Effector memory CD8-positive, alpha-beta T cell (primary cell): Measurements from ENCODE around the gene TRMT2B.
"Not testable (repeated sequence)": the region's sequence is repeated elsewhere in the genome, so short reads cannot be mapped to it uniquely, and the experiment has no call there.

Source experiments
- ATAC-seq: fragments of 150-1000 bp; cut with Tn5 transposase; replicated peaks from 2 replicates; pipeline ENCODE4 v1.10.0; 2021; ENCODE audit warnings: mild to moderate bottlenecking, moderate library complexity
- DNase-seq, 3 experiments: peaks; one replicate each; pipeline ENCODE4 v3.0.0; 2021
- H3K27ac Mint-ChIP-seq, 2 donors: one replicate each; pipeline ENCODE4 v1.8.0; 2022; ENCODE audit warnings: mild to moderate bottlenecking in 2 of 2, mixed read lengths in 2 of 2, moderate library complexity in 2 of 2
- H3K27me3 Mint-ChIP-seq, 2 donors: one replicate each; pipeline ENCODE4 v1.8.0; 2022; ENCODE audit warnings: mixed read lengths in 2 of 2
- H3K36me3 Mint-ChIP-seq: one replicate; pipeline ENCODE4 v1.8.0; 2022; ENCODE audit warnings: mild to moderate bottlenecking, moderate library complexity, mixed read lengths; ENCODE audit not compliant: insufficient read depth
- H3K4me1 Mint-ChIP-seq, 2 donors: one replicate each; pipeline ENCODE4 v1.8.0; 2022; ENCODE audit warnings: low read depth in 2 of 2, mixed read lengths in 2 of 2
- H3K4me3 Mint-ChIP-seq, 2 donors: one replicate each; pipeline ENCODE4 v1.8.0; 2022; ENCODE audit warnings: mild to moderate bottlenecking in 2 of 2, mixed read lengths in 2 of 2, moderate library complexity in 2 of 2
- H3K9me3 Mint-ChIP-seq, 2 donors: one replicate each; pipeline ENCODE4 v1.8.0; 2022; ENCODE audit warnings: mixed read lengths in 2 of 2

Gene TRMT2B

GRCh38 chrX:101051153-101051548 lies 760 bp downstream of the TRMT2B start:
- ATAC-seq (no peak), DNase-seq (no peak)
- Mint-ChIP-seq H3K36me3 (peaks cover 16% of the 10 kb centered on the region), H3K9me3 (no peaks in the 10 kb centered on the region), H3K4me3 (peak overlapping the region; percentile 86 to 88), H3K4me1 (peaks cover 14 to 16% of the 10 kb centered on the region in 2 donors), H3K27ac (peak overlapping the region; percentile 97 to 99), H3K27me3 (no peaks in the 10 kb centered on the region)

- Mint-ChIP-seq H3K4me1 (peaks cover 6 to 7% of the 10 kb centered on the region in 2 donors), H3K27me3 (no peaks in the 10 kb centered on the region), H3K27ac (peak overlapping the region; percentile 32 to 38), H3K9me3 (no peaks in the 10 kb centered on the region), H3K36me3 (peaks cover 41% of the 10 kb centered on the region), H3K4me3 (no peak overlapping the region)
- DNase-seq (no peak), ATAC-seq (no peak)
Measured at GRCh38 chrX:101040197-101040596, 11.7 kb downstream of the TRMT2B start.

GRCh38 chrX:101037231-101037630 lies 14.7 kb downstream of the TRMT2B start:
- Mint-ChIP-seq H3K36me3 (peaks cover 63% of the 10 kb centered on the region), H3K27me3 (no peaks in the 10 kb centered on the region), H3K4me1 (peaks cover 2 to 3% of the 10 kb centered on the region in 2 donors), H3K9me3 (no peaks in the 10 kb centered on the region), H3K4me3 (no peak overlapping the region), H3K27ac (no peak overlapping the region)
- no peak for ATAC-seq
- DNase-seq = no peak

GRCh38 chrX:101029665-101030064 lies 22.2 kb downstream of the TRMT2B start:
- H3K4me1 Mint-ChIP-seq = peaks cover 0 to 2% of the 10 kb centered on the region in 2 donors
- H3K36me3 Mint-ChIP-seq = peaks cover 52% of the 10 kb centered on the region
- no peak for ATAC-seq
- no peak overlapping the region for H3K4me3 Mint-ChIP-seq
- no peaks in the 10 kb centered on the region for H3K9me3 Mint-ChIP-seq
- peak overlapping the region in 1 of 2 donors; percentile 4 for H3K27ac Mint-ChIP-seq
- no peaks in the 10 kb centered on the region for H3K27me3 Mint-ChIP-seq
- DNase-seq = no peak

- Mint-ChIP-seq H3K27me3 (no peaks in the 10 kb centered on the region), H3K9me3 (no peaks in the 10 kb centered on the region), H3K36me3 (peaks cover 44% of the 10 kb centered on the region), H3K4me3 (no peak overlapping the region), H3K27ac (peak overlapping the region in 1 of 2 donors; percentile 42), H3K4me1 (peaks cover 0 to 2% of the 10 kb centered on the region in 2 donors)
- DNase-seq = no peak
- ATAC-seq = no peak
Measured at GRCh38 chrX:101028562-101028961, 23.3 kb downstream of the TRMT2B start.

- Mint-ChIP-seq H3K27me3 (no peaks in the 10 kb centered on the region), H3K27ac (peak overlapping the region in 1 of 2 donors; percentile 69)
- no peak for ATAC-seq
Measured at GRCh38 chrX:101025126-101025525, 26.8 kb downstream of the TRMT2B start.

GRCh38 chrX:101022020-101022419 lies 29.9 kb downstream of the TRMT2B start:
- DNase-seq (no peak), ATAC-seq (no peak)
- Mint-ChIP-seq H3K36me3 (peaks cover 57% of the 10 kb centered on the region), H3K4me1 (no peaks in the 10 kb centered on the region), H3K27ac (no peak overlapping the region), H3K9me3 (no peaks in the 10 kb centered on the region), H3K4me3 (no peak overlapping the region), H3K27me3 (no peaks in the 10 kb centered on the region)

More at GRCh38 chrX:101025126-101025525, 26.8 kb downstream of the TRMT2B start:
- Mint-ChIP-seq H3K4me1 (peaks cover 0 to 2% of the 10 kb centered on the region in 2 donors), H3K9me3 (no peaks in the 10 kb centered on the region), H3K4me3 (no peak overlapping the region), H3K36me3 (peaks cover 46% of the 10 kb centered on the region)
- DNase-seq = no peak

GRCh38 chrX:101012031-101012430 lies 39.9 kb downstream of the TRMT2B start:
- H3K9me3 Mint-ChIP-seq, H3K27ac Mint-ChIP-seq, H3K4me1 Mint-ChIP-seq, H3K4me3 Mint-ChIP-seq, ATAC-seq, DNase-seq, H3K27me3 Mint-ChIP-seq: not testable (repeated sequence)
- peaks cover 66% of the 10 kb centered on the region for H3K36me3 Mint-ChIP-seq

- no peak for ATAC-seq
- Mint-ChIP-seq H3K27me3 (no peaks in the 10 kb centered on the region), H3K4me3 (no peak overlapping the region), H3K4me1 (no peaks in the 10 kb centered on the region), H3K36me3 (peaks cover 66% of the 10 kb centered on the region), H3K27ac (no peak overlapping the region), H3K9me3 (no peaks in the 10 kb centered on the region)
- no peak for DNase-seq
Measured at GRCh38 chrX:101009090-101009489, 42.8 kb downstream of the TRMT2B start.

GRCh38 chrX:100999451-100999850 lies 52.5 kb downstream of the TRMT2B start:
- no peaks in the 10 kb centered on the region for H3K9me3 Mint-ChIP-seq
- no peak overlapping the region for H3K4me3 Mint-ChIP-seq
- H3K27ac Mint-ChIP-seq = no peak overlapping the region
- ATAC-seq = no peak
- DNase-seq = no peak
- peaks cover 0 to 1% of the 10 kb centered on the region in 2 donors for H3K4me1 Mint-ChIP-seq
- no peaks in the 10 kb centered on the region for H3K27me3 Mint-ChIP-seq
- H3K36me3 Mint-ChIP-seq = peaks cover 25% of the 10 kb centered on the region

GRCh38 chrX:100995469-100995868 lies 56.4 kb downstream of the TRMT2B start:
- Mint-ChIP-seq H3K4me1 (peaks cover 0 to 5% of the 10 kb centered on the region in 2 donors), H3K9me3 (no peaks in the 10 kb centered on the region), H3K27me3 (no peaks in the 10 kb centered on the region), H3K27ac (no peak overlapping the region), H3K4me3 (no peak overlapping the region), H3K36me3 (peaks cover 5% of the 10 kb centered on the region)
- ATAC-seq (no peak), DNase-seq (no peak)

- ATAC-seq (no peak), DNase-seq (no peak)
- Mint-ChIP-seq H3K4me1 (peaks cover 0 to 5% of the 10 kb centered on the region in 2 donors), H3K9me3 (no peaks in the 10 kb centered on the region), H3K4me3 (no peak overlapping the region), H3K27ac (no peak overlapping the region), H3K36me3 (peaks cover 5% of the 10 kb centered on the region), H3K27me3 (no peaks in the 10 kb centered on the region)
Measured at GRCh38 chrX:100994352-100995281, 57.3 kb downstream of the TRMT2B start.

- Mint-ChIP-seq H3K27me3 (no peaks in the 10 kb centered on the region), H3K4me1 (peaks cover 1 to 5% of the 10 kb centered on the region in 2 donors), H3K27ac (no peak overlapping the region), H3K4me3 (no peak overlapping the region), H3K9me3 (no peaks in the 10 kb centered on the region), H3K36me3 (no peaks in the 10 kb centered on the region)
- ATAC-seq = no peak
- no peak for DNase-seq
Measured at GRCh38 chrX:100990139-100990538, 61.8 kb downstream of the TRMT2B start.

GRCh38 chrX:100984818-100985217 lies 67.1 kb downstream of the TRMT2B start:
- no peak overlapping the region for H3K27ac Mint-ChIP-seq
- H3K4me1 Mint-ChIP-seq = peaks cover 0 to 1% of the 10 kb centered on the region in 2 donors
- ATAC-seq (no peak), DNase-seq (no peak)
- no peaks in the 10 kb centered on the region for H3K27me3 Mint-ChIP-seq
- H3K4me3 Mint-ChIP-seq = no peak overlapping the region
- H3K9me3 Mint-ChIP-seq = no peaks in the 10 kb centered on the region
- H3K36me3 Mint-ChIP-seq = peaks cover 2% of the 10 kb centered on the region
